Trophoblast cell (in vitro differentiated cells and primary cell): Measurements from ENCODE around the gene MOB1B.

Source experiments
- DNase-seq, 2 donors: peaks; one replicate each; pipeline ENCODE4 v3.0.0-alpha.2; 2016
- H2AFZ ChIP-seq: 2 replicates; pipeline ENCODE4 v1.6.1; 2013; ENCODE audit warnings: low read length, moderate library complexity, mild to moderate bottlenecking; ENCODE audit not compliant: insufficient read depth, poor library complexity
- H2AK5ac ChIP-seq: 2 replicates; pipeline ENCODE4 v1.6.1; 2013; ENCODE audit warnings: mild to moderate bottlenecking, low read length
- H2BK120ac ChIP-seq: 2 replicates; pipeline ENCODE4 v1.6.1; 2013; ENCODE audit warnings: low read length, mild to moderate bottlenecking, moderate library complexity; ENCODE audit not compliant: insufficient read depth, poor library complexity
- H2BK12ac ChIP-seq: 2 replicates; pipeline ENCODE4 v1.6.1; 2013; ENCODE audit warnings: mild to moderate bottlenecking, low read length, moderate library complexity
- H2BK5ac ChIP-seq: 2 replicates; pipeline ENCODE4 v1.6.1; 2013; ENCODE audit warnings: low read length, low read depth, moderate library complexity, mild to moderate bottlenecking; ENCODE audit not compliant: poor library complexity
- H3K14ac ChIP-seq: 2 replicates; pipeline ENCODE4 v1.6.1; 2013; ENCODE audit warnings: mild to moderate bottlenecking, low read length
- H3K18ac ChIP-seq: 2 replicates; pipeline ENCODE4 v1.6.1; 2013; ENCODE audit warnings: mild to moderate bottlenecking, low read length
- H3K23ac ChIP-seq: 2 replicates; pipeline ENCODE4 v1.6.1; 2013; ENCODE audit warnings: low read length
- H3K27ac ChIP-seq: 2 replicates; pipeline ENCODE4 v1.5.1; 2013; ENCODE audit warnings: low read depth, mild to moderate bottlenecking, inconsistent platforms, low read length, moderate library complexity
- H3K27me3 ChIP-seq: 2 replicates; pipeline ENCODE4 v1.6.1; 2013; ENCODE audit warnings: inconsistent platforms, mild to moderate bottlenecking, low read length, moderate library complexity; ENCODE audit not compliant: insufficient read depth
- H3K36me3 ChIP-seq, 2 experiments: 1 replicate in 1 of 2; 2 replicates in 1 of 2; pipeline ENCODE4 v1.6.1; 2013; ENCODE audit warnings: low read length in 2 of 2, mild to moderate bottlenecking in 2 of 2, moderate library complexity in 1 of 2; ENCODE audit not compliant: insufficient read depth in 2 of 2, control insufficient read depth in 1 of 2
- H3K4ac ChIP-seq: 2 replicates; pipeline ENCODE4 v1.6.1; 2013; ENCODE audit warnings: low read depth, mild to moderate bottlenecking, low read length, moderate library complexity
- H3K4me1 ChIP-seq, 2 experiments: 1 replicate in 1 of 2; 2 replicates in 1 of 2; pipeline ENCODE4 v1.6.1; 2013; ENCODE audit warnings: low read length in 2 of 2, mild to moderate bottlenecking in 2 of 2, moderate library complexity in 1 of 2; ENCODE audit not compliant: insufficient read depth in 2 of 2, control insufficient read depth in 1 of 2
- H3K4me2 ChIP-seq: 2 replicates; pipeline ENCODE4 v1.6.1; 2013; ENCODE audit warnings: inconsistent platforms, mild to moderate bottlenecking, low read length, moderate library complexity
- H3K4me3 ChIP-seq: 2 replicates; pipeline ENCODE4 v1.5.1; 2013; ENCODE audit warnings: mild to moderate bottlenecking, low read depth, low read length, inconsistent platforms
- H3K79me1 ChIP-seq: one replicate; pipeline ENCODE4 v1.6.1; 2013; ENCODE audit warnings: low read length
- H3K79me2 ChIP-seq: 2 replicates; pipeline ENCODE4 v1.6.1; 2013; ENCODE audit warnings: low read length, mild to moderate bottlenecking; ENCODE audit not compliant: control insufficient read depth, insufficient read depth, poor library complexity
- H3K9ac ChIP-seq: 2 replicates; pipeline ENCODE4 v1.6.1; 2013; ENCODE audit warnings: mild to moderate bottlenecking, low read length
- H3K9me3 ChIP-seq: 2 replicates; pipeline ENCODE4 v1.6.1; 2013; ENCODE audit warnings: low read depth, mild to moderate bottlenecking, control low read depth, inconsistent platforms, low read length; ENCODE audit not compliant: insufficient read depth
- H4K12ac ChIP-seq: 2 replicates; pipeline ENCODE4 v1.6.1; 2013; ENCODE audit warnings: low read depth, mild to moderate bottlenecking, low read length, moderate library complexity
- H4K8ac ChIP-seq: 2 replicates; pipeline ENCODE4 v1.6.1; 2013; ENCODE audit warnings: low read depth, mild to moderate bottlenecking, low read length, moderate library complexity
- H4K91ac ChIP-seq: one replicate; pipeline ENCODE4 v1.6.1; 2013; ENCODE audit warnings: low read depth, mild to moderate bottlenecking, low read length, moderate library complexity
- WGBS: extraction: QIAGEN DNeasy Blood & Tissue Kit; methylation state at CpG from one replicate; pipeline ENCODE4 v1.1.7; 2013; ENCODE audit warnings: missing lambda C conversion rate; ENCODE audit not compliant: insufficient read length, insufficient coverage; ENCODE audit errors: extremely low coverage; 5-methylcytosine and 5-hydroxymethylcytosine counted together

MOB1B gene

DNA sequence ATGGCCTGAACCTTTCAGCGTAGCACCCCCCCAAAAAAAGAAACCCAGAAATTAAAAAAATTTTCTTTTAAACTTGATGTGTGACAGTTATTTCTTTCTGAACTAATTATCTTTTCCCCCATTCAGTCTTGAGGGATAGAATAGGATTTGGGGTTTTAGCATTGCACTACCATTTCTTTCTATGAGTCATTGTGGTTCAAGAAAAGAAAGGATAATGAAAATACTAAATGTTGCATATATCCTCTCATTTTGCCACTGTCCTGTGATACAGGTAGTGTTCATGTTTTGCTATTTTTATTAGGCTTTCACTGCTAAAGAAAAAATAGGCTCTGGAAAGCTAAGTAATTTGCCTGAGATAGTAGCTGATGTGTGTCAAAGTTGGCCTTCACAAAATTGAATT lies 51.9 kb downstream of the MOB1B start:
- no peak overlapping the region for H4K91ac ChIP-seq
- no peak for DNase-seq
- H4K12ac ChIP-seq: no peak overlapping the region
- H3K9ac ChIP-seq: no peak overlapping the region
- H3K18ac ChIP-seq: no peak overlapping the region
- no peak overlapping the region for H4K8ac ChIP-seq
- no peak overlapping the region for H2BK5ac ChIP-seq
- WGBS: no CpG with 5 or more reads among the region's 1 CpG
- peaks cover under 1 to 3% of the 10 kb centered on the region in 2 experiments for H3K36me3 ChIP-seq
- no peak overlapping the region for H3K4me3 ChIP-seq
- H3K4ac ChIP-seq: no peak overlapping the region
- no peaks in the 10 kb centered on the region for H3K9me3 ChIP-seq
- H3K23ac ChIP-seq: no peak overlapping the region
- H3K27me3 ChIP-seq: no peaks in the 10 kb centered on the region
- no peak overlapping the region for H2BK12ac ChIP-seq
- no peak overlapping the region for H3K4me2 ChIP-seq
- H2AK5ac ChIP-seq: no peak overlapping the region
- no peaks in the 10 kb centered on the region for H3K79me1 ChIP-seq
- no peak overlapping the region for H2BK120ac ChIP-seq
- no peak overlapping the region for H3K27ac ChIP-seq
- H3K79me2 ChIP-seq: no peaks in the 10 kb centered on the region
- no peak overlapping the region for H3K14ac ChIP-seq
- no peak overlapping the region for H2AFZ ChIP-seq
- H3K4me1 ChIP-seq: no peaks in the 10 kb centered on the region

DNA sequence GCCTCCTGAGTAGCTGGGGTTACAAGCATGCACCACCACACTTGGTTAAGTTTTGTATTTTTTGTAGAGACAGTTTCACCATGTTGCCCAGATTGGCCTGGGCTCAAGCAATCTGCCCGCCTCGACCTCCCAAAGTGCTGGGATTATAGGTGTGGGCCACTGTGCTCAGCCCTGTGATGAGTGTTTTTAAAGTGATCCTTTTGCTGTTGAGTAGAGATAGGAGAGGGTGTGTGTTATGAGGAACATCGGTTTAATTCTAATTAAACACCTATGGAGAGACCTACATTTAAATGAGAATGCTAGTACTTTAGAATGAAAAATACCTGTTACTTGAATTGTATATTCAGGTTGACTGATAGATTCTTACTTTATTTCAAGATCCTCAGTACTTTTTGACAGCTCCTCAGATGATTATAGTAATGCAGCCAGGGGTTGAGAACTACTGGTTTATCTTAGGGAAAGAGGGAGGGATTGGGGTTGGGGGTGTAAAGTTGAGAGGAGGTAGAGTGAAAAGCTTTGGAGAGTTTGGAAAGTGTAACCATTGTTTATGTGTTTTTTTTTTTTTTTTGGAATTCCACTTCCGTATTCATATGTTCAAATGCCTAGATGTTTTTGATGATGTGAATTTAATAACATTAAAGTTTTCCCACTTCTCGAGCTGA lies 54.5 kb downstream of the MOB1B start:
- no peak overlapping the region for H2BK5ac ChIP-seq
- no peak overlapping the region for H3K4me3 ChIP-seq
- H4K12ac ChIP-seq: no peak overlapping the region
- H4K91ac ChIP-seq: no peak overlapping the region
- H3K4me1 ChIP-seq: no peaks in the 10 kb centered on the region
- H4K8ac ChIP-seq: no peak overlapping the region
- H3K9ac ChIP-seq: no peak overlapping the region
- H3K23ac ChIP-seq: no peak overlapping the region
- no peak overlapping the region for H3K18ac ChIP-seq
- H2AFZ ChIP-seq: no peak overlapping the region
- no peaks in the 10 kb centered on the region for H3K79me1 ChIP-seq
- no peaks in the 10 kb centered on the region for H3K27me3 ChIP-seq
- no CpG with 5 or more reads among the region's 5 CpGs for WGBS
- no peak for DNase-seq
- no peaks in the 10 kb centered on the region for H3K9me3 ChIP-seq
- H2BK12ac ChIP-seq: no peak overlapping the region
- H2BK120ac ChIP-seq: no peak overlapping the region
- H3K4ac ChIP-seq: no peak overlapping the region
- no peak overlapping the region for H3K14ac ChIP-seq
- H3K4me2 ChIP-seq: no peak overlapping the region
- H3K27ac ChIP-seq: no peak overlapping the region
- H3K36me3 ChIP-seq: peaks cover 3% of the 10 kb centered on the region in 2 experiments
- H3K79me2 ChIP-seq: no peaks in the 10 kb centered on the region
- no peak overlapping the region for H2AK5ac ChIP-seq

DNA sequence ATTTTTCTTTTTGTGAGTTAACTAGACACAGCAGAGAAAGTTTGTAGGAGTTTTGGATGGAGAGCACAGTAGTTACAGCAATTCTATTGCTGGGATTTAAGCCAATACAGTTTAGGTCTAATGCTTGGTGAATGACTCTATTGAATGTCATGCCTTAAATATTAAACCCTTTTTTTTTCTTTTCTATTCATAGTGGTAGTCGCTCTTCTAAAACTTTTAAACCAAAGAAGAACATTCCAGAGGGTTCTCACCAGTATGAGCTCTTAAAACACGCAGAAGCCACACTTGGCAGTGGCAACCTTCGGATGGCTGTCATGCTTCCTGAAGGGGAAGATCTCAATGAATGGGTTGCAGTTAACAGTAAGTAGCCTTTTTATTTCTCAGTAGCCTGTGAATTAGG lies 56.5 kb downstream of the MOB1B start:
- WGBS: no CpG with 5 or more reads among the region's 3 CpGs

DNA sequence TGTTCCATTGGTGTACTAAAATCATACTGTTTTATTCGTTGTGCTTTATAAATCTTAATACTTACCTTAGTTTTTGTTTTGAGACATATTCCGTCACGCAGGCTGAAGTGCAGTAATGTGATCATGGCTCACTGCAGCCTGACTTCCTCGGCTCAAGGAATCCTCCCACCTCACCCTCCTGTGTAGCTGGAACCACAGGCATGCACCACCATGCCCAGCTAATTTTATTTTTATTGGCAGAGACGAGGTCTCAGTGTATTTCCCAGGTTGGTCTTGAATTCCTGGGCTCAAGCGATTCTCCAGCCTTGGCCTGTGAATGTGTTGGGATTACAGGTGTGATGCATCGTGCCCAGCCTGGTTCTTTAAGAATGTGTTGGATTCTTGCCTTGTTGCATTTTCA lies 66.9 kb downstream of the MOB1B start:
- Histone ChIP-seq H2BK120ac (no peak overlapping the region), H3K18ac (no peak overlapping the region), H3K27ac (no peak overlapping the region), H3K23ac (no peak overlapping the region), H3K79me2 (no peaks in the 10 kb centered on the region), H3K4ac (no peak overlapping the region), H3K79me1 (no peaks in the 10 kb centered on the region), H4K12ac (no peak overlapping the region), H4K91ac (no peak overlapping the region), H3K9me3 (no peaks in the 10 kb centered on the region), H3K4me2 (no peak overlapping the region), H2BK12ac (no peak overlapping the region), H2AFZ (no peak overlapping the region), H2BK5ac (no peak overlapping the region), H3K4me1 (no peaks in the 10 kb centered on the region), H3K27me3 (no peaks in the 10 kb centered on the region), H3K36me3 (peaks cover 6 to 11% of the 10 kb centered on the region in 2 experiments), H3K4me3 (no peak overlapping the region), H4K8ac (no peak overlapping the region), H3K9ac (no peak overlapping the region), H3K14ac (no peak overlapping the region), H2AK5ac (no peak overlapping the region)
- no peak for DNase-seq
- no CpG with 5 or more reads among the region's 7 CpGs for WGBS

More for the DNA sequence above, 56.5 kb downstream of the MOB1B start:
- Histone ChIP-seq H4K91ac (no peak overlapping the region), H2BK12ac (no peak overlapping the region), H3K27ac (no peak overlapping the region), H3K14ac (no peak overlapping the region), H3K23ac (no peak overlapping the region), H2AK5ac (no peak overlapping the region), H3K79me2 (no peaks in the 10 kb centered on the region), H4K12ac (no peak overlapping the region), H2BK5ac (no peak overlapping the region), H3K4me3 (no peak overlapping the region), H3K27me3 (no peaks in the 10 kb centered on the region), H4K8ac (no peak overlapping the region), H3K9me3 (no peaks in the 10 kb centered on the region), H3K4ac (no peak overlapping the region), H3K18ac (no peak overlapping the region), H3K4me1 (no peaks in the 10 kb centered on the region), H3K79me1 (no peaks in the 10 kb centered on the region), H3K36me3 (peaks cover 5 to 7% of the 10 kb centered on the region in 2 experiments), H2BK120ac (no peak overlapping the region), H3K9ac (no peak overlapping the region), H3K4me2 (no peak overlapping the region), H2AFZ (no peak overlapping the region)
- no peak for DNase-seq
